ENCODE results near the gene TMEM132D. TPM values are rescaled to one million over a fixed set of nuclear protein-coding genes. Genes with fewer than 3 reads are reported as not detected.

TMEM132D gene
- total and polyA plus RNA-seq, 2 of the 4 experiments (the other 2 are of a cell fraction): not detected

GRCh38 chr12:129213551-129213950, 690.3 kb downstream of the TMEM132D start:
- no peaks in the 10 kb centered on the region for H4K20me1 ChIP-seq (ENCODE audit: insufficient read depth, low read length)
- no peaks in the 10 kb centered on the region for H3K27me3 ChIP-seq (ENCODE audit: control insufficient read depth, insufficient read depth, low read length)
- no peak overlapping the region for H2BK20ac ChIP-seq (ENCODE audit: low read depth, low read length)
- intact Hi-C loops (cut with micrococcal nuclease): no loop called here
- no peak overlapping the region for H3K4me3 ChIP-seq (ENCODE audit: insufficient read depth, low read depth, low read length)
- H3K23ac ChIP-seq (ENCODE audit: low read depth, low read length): no peak overlapping the region
- WGBS, 2 experiments (ENCODE audit: extremely low coverage in 2 of 2, insufficient read length in 1 of 2): no CpG with 5 or more reads among the region's 4 CpGs
- no peak overlapping the region for H3K56ac ChIP-seq (ENCODE audit: extremely low read depth, insufficient read depth, low read length)
- H3K9ac ChIP-seq (ENCODE audit: low read depth, low read length): no peak overlapping the region
- no peak overlapping the region for H3K4me2 ChIP-seq (ENCODE audit: low read depth, low read length)
- no peak overlapping the region for H2AFZ ChIP-seq (replicated peaks; ENCODE audit: low read length, poor library complexity)
- DNase-seq (no peak), ATAC-seq (ENCODE audit: low read depth) (no peak)
- H3K9me3 ChIP-seq (ENCODE audit: control insufficient read depth, insufficient read depth, low read length): peaks cover 33% of the 10 kb centered on the region
- H3K36me3 ChIP-seq (ENCODE audit: control insufficient read depth, insufficient read depth, low read length): no peaks in the 10 kb centered on the region
- H3K9me1 ChIP-seq (ENCODE audit: insufficient read depth, low read length): no peaks in the 10 kb centered on the region
- H3K79me1 ChIP-seq (ENCODE audit: low read depth in 1 of 2, low read length in 2 of 2): no peaks in the 10 kb centered on the region
- no peak overlapping the region for H3K4ac ChIP-seq (ENCODE audit: low read depth, low read length)
- H2AK5ac ChIP-seq (ENCODE audit: low read depth, low read length): no peak overlapping the region
- no peak for TF ChIP-seq BHLHE40 (IDR thresholded peaks at IDR 0.05; ENCODE audit: low read depth, low read length)
- TF ChIP-seq MXI1 (IDR thresholded peaks at IDR 0.05; ENCODE audit: borderline replicate concordance, low read depth, low read length): no peak
- TF ChIP-seq CEBPB (IDR thresholded peaks at IDR 0.05; ENCODE audit: low read depth, low read length): no peak
- no peak for TF ChIP-seq USF2 (IDR thresholded peaks at IDR 0.05; ENCODE audit: low read depth, low read length)
- TF ChIP-seq MAZ (IDR thresholded peaks at IDR 0.05; ENCODE audit: borderline replicate concordance, low read depth, low read length): no peak
- no peak for TF ChIP-seq RFX5 (IDR thresholded peaks at IDR 0.05; ENCODE audit: low read depth, low read length)
- no peak for TF ChIP-seq CHD1 (IDR thresholded peaks at IDR 0.05; ENCODE audit: low read depth, low read length)
- no peak for TF ChIP-seq MAFK (IDR thresholded peaks at IDR 0.05; ENCODE audit: low read depth, low read length)
- no peak for TF ChIP-seq ELK1 (IDR thresholded peaks at IDR 0.05; ENCODE audit: borderline replicate concordance, low read depth, low read length)
- TF ChIP-seq, protein P1, sequence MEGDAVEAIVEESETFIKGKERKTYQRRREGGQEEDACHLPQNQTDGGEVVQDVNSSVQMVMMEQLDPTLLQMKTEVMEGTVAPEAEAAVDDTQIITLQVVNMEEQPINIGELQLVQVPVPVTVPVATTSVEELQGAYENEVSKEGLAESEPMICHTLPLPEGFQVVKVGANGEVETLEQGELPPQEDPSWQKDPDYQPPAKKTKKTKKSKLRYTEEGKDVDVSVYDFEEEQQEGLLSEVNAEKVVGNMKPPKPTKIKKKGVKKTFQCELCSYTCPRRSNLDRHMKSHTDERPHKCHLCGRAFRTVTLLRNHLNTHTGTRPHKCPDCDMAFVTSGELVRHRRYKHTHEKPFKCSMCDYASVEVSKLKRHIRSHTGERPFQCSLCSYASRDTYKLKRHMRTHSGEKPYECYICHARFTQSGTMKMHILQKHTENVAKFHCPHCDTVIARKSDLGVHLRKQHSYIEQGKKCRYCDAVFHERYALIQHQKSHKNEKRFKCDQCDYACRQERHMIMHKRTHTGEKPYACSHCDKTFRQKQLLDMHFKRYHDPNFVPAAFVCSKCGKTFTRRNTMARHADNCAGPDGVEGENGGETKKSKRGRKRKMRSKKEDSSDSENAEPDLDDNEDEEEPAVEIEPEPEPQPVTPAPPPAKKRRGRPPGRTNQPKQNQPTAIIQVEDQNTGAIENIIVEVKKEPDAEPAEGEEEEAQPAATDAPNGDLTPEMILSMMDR (conservative IDR thresholded peaks at IDR 0.05; ENCODE audit: low read depth, low read length): no peak
- TF ChIP-seq SMC3 (IDR thresholded peaks at IDR 0.05; ENCODE audit: low read depth, low read length): no peak
- TF ChIP-seq NFE2L2 (IDR thresholded peaks at IDR 0.05; ENCODE audit: low read depth, low read length): no peak
- TF ChIP-seq POLR2A (IDR thresholded peaks at IDR 0.05; ENCODE audit: low read depth, low read length): no peak
- TF ChIP-seq RAD21 (IDR thresholded peaks at IDR 0.05; ENCODE audit: low read length): no peak
- TF ChIP-seq RCOR1 (IDR thresholded peaks at IDR 0.05; ENCODE audit: insufficient replicate concordance, low read length): no peak
- TF ChIP-seq FOS (IDR thresholded peaks at IDR 0.05; ENCODE audit: low read depth, low read length): no peak
- no TSS peak for BruUV-seq (replicated peaks)
- no peak overlapping the region for H4K8ac ChIP-seq (ENCODE audit: low read depth in 2 of 2, low read length in 2 of 2)
- H2AK9ac ChIP-seq (replicated peaks; ENCODE audit: low read depth, low read length, poor library complexity): no peak overlapping the region
- H3K14ac ChIP-seq (replicated peaks; ENCODE audit: low read depth, low read length): no peak overlapping the region
- H2BK15ac ChIP-seq (ENCODE audit: low read depth, low read length): no peak overlapping the region
- ChIA-PET POLR2A (ENCODE audit: unreplicated experiment) (no interaction called here), CTCF (no interaction called here)
- in situ Hi-C loops (cut with MboI; ENCODE audit: low sequenced_read_pairs): no loop called here
- H2BK120ac ChIP-seq (ENCODE audit: low read depth, low read length): no peak overlapping the region
- dilution Hi-C loops (cut with HindIII; ENCODE audit: low sequenced_read_pairs, unreplicated experiment): no loop called here
- H3K18ac ChIP-seq (ENCODE audit: low read depth, low read length): no peak overlapping the region
- H3K27ac ChIP-seq (ENCODE audit: insufficient read depth, low read length): no peak overlapping the region
- no peaks in the 10 kb centered on the region for H3K4me1 ChIP-seq (ENCODE audit: control insufficient read depth, insufficient read depth, low read length)
- no peak overlapping the region for H4K5ac ChIP-seq (ENCODE audit: low read depth, low read length)
- no peak overlapping the region for H4K91ac ChIP-seq (ENCODE audit: insufficient read depth, low read depth, low read length)
- no peak overlapping the region for H2BK5ac ChIP-seq (ENCODE audit: low read depth, low read length, poor library complexity, severe bottlenecking)
